ENCODE measurements around the gene PNO1.
"Not testable (repeated sequence)": the region's sequence is repeated elsewhere in the genome, so short reads cannot be mapped to it uniquely, and the experiment has no call there.

PNO1 gene

GRCh38 chr2:68158134-68158447 is 403 bp downstream of the PNO1 start:
- no peak for DNase-seq

DNA sequence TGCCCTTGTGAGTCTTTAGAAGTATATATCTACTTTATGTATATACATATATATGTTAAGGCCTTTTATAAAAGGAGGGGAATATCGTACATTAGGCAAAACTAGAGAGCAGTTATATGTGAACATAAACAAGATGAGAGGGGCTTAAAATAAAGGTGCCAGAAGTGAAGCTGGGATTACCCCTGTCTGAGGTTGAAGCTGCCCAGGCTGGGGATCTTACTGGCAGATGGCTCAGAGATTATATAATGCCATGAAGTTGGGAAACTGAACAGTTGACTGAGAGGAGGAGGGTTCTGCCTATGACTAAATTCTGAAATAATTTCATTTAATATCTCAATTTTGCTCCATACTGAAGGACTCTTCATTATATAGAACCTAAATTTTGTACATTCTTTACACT is 6.0 kb downstream of the PNO1 start:
- no peak for DNase-seq

- DNase-seq: no peak
These were observed 9.5 kb downstream of the PNO1 start for GRCh38 chr2:68167186-68167585.

DNA sequence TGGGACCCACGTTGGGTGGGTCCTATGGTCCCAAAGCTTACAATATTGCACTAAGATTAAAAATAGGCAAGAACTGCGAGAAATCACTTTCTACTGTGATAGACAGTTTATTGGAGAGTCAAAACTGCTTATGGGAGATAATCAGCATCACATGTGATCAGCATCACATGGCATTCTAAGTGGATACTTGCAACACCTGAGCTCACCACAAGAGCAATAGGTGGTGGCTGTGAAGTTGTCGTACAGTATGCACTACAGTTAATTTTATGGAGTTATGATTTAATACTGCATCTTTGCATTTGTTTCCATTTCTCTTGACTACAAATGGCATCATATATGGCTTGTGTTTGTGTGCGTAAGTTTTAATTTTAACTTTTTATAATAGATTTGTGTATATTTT is 11.6 kb downstream of the PNO1 start:
- no peak for DNase-seq

- no peak for DNase-seq
These were observed 13.5 kb downstream of the PNO1 start for GRCh38 chr2:68171146-68171545.

DNA sequence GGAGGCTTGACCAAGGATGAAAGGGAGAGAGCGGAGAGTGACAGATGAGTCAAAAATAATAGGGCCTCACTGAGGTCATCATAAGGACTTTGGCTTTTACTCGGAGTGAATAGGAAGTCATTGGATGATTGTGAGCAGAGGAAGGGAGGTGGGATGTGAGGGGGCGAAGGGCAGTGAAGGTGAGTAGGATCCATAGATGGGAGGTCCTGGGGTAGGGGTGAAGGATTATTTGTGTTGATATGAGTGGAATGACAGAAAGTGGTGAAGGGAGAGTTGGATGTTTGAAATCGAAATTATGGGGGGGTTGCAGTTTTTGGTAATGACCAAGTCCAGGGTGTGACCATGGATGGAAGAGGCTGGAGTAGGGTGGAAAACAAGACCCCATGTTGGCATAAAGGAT is 14.0 kb downstream of the PNO1 start:
- DNase-seq: no peak

DNA sequence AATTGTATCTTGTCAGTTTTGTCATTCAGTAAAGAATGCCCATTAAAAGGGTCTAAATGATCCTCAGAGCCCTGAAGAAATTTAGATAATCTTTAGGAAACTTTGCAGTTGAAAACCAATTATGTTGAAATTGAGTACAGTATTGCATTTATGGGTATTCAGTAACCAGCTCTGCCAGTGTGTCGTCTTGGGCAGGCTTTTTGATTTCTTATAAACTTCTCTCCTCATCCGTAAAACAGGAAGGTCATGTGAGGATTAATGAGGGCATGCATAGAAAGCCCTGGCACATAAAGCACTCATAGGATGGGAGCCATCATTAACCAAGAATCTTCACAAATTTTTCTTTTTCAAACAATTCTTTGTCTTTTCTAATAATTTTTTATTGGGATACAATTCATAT is 14.8 kb downstream of the PNO1 start:
- DNase-seq: peak; percentile 11 to 53

DNA sequence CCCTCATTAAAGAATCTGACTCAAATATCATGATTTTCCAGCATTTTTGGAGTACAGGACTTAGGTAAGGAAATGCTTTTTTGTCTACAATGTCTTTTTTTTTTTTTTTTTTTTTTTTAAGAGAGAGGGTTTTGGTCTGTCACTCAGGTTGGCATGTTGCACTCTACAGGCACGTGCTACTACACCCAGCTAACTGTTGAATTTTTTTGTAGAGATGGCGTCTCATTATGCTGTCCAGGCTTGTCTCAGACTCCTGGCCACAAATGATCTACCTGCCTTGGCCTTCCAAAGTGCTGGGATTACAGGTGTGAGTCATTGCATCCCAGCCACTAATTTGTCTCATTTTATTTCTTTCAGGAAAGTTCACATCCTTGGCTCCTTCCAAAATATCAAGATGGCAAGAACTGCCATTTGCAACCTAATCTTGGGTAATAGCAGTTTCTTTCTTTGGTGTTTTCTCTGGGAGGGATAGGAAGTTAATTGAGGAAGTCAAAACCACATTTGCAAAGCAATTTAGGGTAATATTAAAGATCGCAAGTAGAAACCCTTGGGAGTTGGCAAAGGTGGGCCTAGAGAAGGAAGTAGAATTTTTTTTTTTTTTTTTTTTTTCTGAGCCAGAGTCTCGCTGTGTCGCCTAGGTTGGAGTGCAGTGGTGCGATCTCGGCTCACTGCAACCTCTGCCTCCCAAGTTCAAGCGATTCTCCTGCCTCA is 15.5 kb downstream of the PNO1 start:
- peak; percentile 78 to 93 for DNase-seq

- not testable (repeated sequence) for DNase-seq
These were observed 17.5 kb downstream of the PNO1 start for GRCh38 chr2:68175210-68175609.

- DNase-seq: peak in 1 of 2 donors; percentile 53
These were observed 19.0 kb downstream of the PNO1 start for GRCh38 chr2:68176657-68177056.

GRCh38 chr2:68177541-68177940 is 19.9 kb downstream of the PNO1 start:
- no peak for DNase-seq

GRCh38 chr2:68178432-68178831 is 20.7 kb downstream of the PNO1 start:
- no peak for DNase-seq

DNA sequence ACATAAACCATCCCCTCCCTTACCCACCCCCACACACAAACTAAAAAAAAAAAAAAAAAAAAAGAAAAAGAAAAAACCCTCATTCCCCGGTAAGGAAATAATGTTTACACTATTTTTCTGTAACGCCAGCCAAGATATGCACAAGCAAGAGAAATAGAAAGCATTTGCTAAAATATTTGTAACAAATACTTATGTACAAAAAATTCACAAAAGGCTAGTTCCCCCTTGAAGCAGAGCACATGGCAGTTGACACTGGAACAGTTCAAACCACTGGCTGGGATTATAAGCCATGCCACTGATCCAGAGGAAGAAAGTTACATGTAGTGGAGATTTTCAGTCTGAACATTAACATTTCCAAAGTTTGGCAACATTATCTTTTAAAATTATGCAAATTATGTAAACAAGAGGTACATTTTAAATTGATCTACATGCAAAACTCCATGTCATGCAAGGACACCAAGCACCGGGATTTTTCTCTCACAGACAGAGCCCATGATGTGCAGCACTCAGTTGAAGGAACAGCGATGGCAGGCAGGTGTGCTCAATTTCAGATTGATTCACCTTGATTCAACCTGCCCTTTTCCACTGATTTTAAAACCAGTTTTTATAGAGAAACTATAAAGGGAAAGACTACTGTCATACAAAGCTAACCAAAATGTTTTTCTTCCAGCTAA is 21.4 kb downstream of the PNO1 start:
- DNase-seq: no peak

GRCh38 chr2:68182902-68183301 is 25.2 kb downstream of the PNO1 start:
- DNase-seq: no peak

- peak; percentile 65 to 71 for DNase-seq
These were observed 28.0 kb downstream of the PNO1 start for GRCh38 chr2:68185541-68186164.

- DNase-seq: no peak
These were observed 29.6 kb downstream of the PNO1 start for GRCh38 chr2:68187329-68187728.

DNA sequence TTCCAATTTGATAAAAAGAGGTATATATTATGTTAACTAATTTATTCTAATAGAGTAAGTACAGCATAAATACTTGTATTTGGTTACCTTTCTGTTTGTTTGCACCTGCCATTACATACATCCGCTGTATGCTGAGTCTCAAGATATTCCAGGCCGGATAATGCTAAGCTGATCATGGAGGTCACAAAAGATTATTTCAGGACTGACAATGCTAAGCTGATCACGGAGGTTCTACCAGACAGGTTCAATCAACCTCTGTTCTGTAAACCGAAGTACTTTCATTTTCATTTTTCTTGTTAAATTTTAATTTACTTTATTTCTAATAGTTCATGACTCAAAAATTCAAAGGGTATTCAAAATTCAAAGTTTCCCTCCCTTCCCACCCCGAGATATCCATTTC is 31.1 kb downstream of the PNO1 start:
- DNase-seq: no peak

GRCh38 chr2:68189991-68190784 is 32.5 kb downstream of the PNO1 start:
- DNase-seq: no peak

DNA sequence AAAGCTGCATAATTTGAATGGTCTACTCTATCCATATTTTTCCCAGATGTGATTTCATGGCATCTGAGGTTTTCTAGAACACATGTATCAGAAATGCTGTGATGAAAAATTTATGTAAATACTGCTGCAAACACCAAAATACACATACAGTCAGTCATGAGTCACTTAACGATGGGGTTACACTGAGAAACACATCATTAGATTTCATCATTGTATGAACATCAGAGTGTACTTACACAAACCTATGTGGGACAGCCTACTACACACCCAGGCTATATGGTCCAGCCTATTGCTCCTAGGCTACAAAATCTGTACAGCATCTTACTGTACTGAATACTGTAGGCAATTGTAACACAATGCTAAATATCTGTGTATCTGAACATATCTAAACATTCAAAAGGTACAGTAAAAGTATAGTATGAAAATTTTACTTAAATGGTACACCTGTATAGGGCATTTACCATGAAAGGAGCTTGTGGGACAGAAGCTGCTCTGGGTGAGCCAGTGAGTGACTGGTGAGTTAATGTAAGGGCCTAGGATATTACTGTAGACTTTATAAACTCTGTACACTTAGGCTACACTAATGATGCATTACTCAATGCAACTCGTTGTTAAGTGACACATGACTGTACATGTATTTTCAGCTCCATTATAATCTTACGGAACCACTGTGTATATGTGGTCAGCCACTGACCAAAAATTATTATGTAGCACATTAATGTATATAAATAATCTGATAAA is 33.5 kb downstream of the PNO1 start:
- peak; percentile 36 to 38 for DNase-seq

DNA sequence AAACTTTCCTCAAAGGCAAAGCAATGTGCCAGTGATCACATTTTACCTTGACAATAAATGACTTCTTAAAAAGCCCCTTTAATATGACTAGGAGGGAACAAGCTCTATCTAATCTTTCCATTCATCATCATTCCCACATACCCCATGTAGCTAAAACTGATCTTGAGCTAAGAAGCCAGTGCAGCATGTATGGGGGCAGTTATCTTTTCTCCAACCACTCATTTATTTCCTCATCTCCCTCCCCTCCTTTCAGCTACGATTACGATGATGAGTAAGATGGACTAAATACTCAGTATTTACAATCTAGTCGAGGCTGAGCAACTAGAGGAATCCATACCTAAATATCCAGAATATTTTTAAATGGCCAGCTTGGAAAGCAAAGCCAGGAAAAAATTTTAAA is 35.5 kb downstream of the PNO1 start:
- no peak for DNase-seq

- DNase-seq: no peak
These were observed 36.2 kb downstream of the PNO1 start for GRCh38 chr2:68193787-68194372.

DNA sequence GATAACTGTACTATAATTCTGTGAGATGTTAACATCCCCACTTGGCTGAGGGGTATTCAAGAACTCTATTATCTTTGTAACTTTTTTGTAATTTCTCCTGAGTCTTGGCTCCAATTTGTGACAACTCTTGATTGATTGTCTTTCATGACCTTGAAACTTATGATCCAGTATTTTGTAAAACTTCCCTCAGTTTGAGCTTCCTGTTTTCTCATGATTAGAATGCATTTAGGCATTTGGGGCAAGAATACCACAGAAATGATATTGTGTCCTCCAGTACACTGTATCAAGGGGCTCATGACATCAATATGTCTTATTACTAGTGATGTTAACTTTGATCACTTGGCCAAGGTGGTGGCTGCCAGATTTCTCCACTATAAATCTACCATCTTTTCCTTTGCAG is 37.4 kb downstream of the PNO1 start:
- DNase-seq: peak in 1 of 2 donors; percentile 19
